Measurements from ENCODE around the gene ZMIZ1.

DNA sequence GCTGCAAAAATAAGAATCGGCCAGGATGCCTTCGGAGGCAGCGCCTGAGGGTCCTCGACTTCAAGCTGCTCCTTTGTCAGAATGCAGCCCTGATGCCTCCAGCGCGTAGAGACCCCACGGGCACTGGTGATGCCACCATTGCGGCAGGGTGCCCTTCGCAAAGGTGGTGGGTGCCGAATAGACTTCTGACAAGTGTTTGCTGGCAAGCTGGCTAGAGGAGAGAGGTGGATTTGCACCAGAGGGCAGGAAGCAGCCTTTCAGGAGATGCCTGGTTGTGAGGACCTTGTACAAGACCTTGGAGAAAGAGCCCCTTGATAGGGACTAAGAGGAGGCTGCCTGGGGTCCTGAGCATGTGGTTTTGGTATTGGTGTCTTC, 175.3 kb downstream of the ZMIZ1 start:
- TF ChIP-seq CTCF (conservative IDR thresholded peaks at IDR 0.05; ENCODE audit: low read length) (no peak), EZH2phosphoT487 (IDR thresholded peaks at IDR 0.05; ENCODE audit: borderline replicate concordance) (no peak)

Data from Loucy (cell line).